GM12801 (cell line): ENCODE measurements around the gene MUTYH.

Experiments
- TF ChIP-seq, protein P1 (sequence below): IDR thresholded peaks from one replicate; pipeline ENCODE4 v1.5.1; 2011; ENCODE audit warnings: control low read depth; ENCODE audit not compliant: insufficient read length; ENCODE audit errors: extremely low read depth

MUTYH gene

DNA sequence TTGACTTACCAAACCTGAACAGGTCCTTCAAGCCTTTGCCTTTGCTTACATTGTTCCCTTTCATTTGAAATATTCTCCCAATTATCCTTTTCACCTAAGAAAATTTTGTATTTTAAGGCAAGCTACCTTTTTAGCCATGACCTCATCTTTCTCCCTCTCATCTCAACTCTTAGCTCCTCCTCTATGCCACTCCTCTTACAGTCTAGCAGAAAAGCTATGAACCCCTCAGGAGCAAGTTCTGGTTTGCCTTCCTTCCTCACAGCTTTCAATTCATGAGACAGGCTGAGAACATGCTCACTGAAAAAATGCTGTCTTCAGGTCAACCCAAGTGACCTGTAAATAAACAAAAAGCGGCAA, 8.3 kb upstream of the MUTYH start:
- TF ChIP-seq, protein P1, sequence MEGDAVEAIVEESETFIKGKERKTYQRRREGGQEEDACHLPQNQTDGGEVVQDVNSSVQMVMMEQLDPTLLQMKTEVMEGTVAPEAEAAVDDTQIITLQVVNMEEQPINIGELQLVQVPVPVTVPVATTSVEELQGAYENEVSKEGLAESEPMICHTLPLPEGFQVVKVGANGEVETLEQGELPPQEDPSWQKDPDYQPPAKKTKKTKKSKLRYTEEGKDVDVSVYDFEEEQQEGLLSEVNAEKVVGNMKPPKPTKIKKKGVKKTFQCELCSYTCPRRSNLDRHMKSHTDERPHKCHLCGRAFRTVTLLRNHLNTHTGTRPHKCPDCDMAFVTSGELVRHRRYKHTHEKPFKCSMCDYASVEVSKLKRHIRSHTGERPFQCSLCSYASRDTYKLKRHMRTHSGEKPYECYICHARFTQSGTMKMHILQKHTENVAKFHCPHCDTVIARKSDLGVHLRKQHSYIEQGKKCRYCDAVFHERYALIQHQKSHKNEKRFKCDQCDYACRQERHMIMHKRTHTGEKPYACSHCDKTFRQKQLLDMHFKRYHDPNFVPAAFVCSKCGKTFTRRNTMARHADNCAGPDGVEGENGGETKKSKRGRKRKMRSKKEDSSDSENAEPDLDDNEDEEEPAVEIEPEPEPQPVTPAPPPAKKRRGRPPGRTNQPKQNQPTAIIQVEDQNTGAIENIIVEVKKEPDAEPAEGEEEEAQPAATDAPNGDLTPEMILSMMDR = no peak

DNA sequence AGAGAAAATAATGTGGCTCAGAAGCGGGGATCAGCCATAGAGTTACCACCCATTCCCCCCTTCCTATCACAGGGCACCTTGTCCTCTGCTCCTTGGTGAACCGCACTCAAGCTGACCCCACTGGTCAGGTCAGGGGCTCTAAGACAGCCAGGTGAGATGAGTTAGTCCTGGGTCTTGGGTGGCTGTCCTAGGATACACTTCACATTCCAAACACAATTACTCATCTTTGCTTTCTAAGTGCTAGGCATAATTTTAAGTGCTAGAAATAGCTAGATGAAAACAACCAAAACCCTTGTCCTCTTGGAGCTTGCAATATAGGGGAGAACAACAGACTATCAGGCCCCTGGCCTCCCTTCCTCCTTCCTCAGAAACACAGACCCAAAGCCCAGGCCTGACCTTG, 7.8 kb upstream of the MUTYH start:
- TF ChIP-seq, protein P1 = no peak

DNA sequence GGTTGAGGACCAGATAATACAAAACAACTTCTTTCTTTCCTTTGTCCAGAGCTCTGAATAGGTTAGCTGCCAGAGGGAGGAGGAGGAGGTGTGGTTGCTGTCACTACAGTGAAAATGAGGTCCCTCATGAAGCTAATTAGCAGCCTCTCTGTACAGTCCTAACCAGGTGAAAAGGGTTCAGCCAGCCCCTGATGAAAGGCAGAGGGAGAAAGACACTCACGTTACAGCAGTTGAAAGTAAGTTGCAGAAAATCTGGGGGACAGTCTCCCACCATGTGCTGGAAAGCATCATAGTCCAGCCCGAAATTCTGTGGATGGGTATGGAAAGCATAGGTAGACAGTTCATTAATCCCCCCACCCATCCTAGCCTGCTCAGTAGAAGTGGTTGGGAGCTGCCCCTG, 6.2 kb upstream of the MUTYH start:
- TF ChIP-seq, protein P1 = no peak

DNA sequence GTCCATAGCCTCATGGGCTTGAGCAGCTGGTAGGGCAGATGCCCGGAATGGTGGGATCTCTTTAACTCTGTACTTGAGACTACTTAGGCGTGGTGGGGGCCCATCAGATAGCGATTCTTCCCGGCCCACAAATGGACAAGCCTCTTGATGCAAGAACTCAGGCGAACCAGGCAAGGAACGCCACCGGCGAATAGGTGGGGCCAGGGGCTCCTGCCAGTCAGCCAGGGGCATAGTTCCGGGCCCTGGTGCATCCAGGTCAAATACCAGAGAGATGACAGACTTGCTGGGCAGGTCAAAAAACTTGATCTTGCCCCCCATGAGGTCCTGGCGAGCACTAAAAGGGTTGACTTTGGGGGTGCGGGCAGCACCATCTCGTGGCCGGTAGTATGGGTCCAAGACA, 4.8 kb upstream of the MUTYH start:
- TF ChIP-seq, protein P1 = no peak

DNA sequence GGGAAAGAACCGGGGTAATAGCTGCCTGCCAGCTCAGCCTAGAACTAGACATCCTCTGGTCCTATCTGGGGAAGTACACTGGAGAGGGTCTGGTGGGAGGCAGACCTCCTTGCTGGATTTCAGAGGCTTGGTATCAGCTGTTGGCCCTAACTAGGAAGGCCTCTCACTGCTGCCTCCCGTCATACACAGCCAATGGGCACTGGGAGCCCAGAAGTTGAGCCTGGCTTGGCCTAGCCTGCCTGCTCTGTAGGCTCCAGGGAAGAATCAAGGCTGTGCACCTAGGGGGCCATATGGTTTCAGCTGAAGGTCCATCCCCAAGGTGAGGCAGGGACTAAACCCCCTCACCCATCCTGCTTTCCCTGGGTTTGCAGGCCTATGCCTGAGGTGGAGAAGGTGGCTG, 4.3 kb upstream of the MUTYH start:
- TF ChIP-seq, protein P1 = no peak

DNA sequence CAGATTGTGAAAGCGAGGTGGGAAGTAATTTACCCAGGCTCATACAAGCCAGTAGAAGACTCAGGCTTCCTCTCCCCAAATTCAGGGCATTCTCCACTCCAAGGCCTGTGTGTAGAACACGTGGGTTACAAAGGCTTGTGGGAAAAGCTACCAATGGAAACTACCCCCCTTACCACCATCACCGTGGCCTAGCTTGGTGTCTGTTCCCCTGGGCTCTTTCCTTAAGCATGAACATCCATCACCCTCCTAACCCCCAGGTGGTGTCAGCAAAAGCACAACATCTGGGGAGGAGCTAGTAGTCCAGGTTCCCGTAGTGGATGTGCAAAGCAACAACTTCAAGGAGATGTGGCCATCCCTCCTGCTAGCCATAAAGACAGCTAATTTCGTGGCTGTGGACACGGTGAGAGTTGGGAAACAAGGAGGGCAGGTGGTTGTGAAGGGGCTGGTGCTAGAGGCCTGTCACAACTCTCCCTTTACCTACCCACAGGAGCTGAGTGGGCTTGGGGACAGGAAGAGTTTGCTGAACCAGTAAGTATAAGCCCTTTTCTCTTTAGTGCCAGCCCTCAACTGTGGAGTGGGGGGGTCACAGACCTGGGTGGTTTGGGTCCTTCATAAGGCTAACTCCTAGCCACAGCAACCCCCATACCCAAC, 701 bp upstream of the MUTYH start:
- TF ChIP-seq, protein P1 = no peak

DNA sequence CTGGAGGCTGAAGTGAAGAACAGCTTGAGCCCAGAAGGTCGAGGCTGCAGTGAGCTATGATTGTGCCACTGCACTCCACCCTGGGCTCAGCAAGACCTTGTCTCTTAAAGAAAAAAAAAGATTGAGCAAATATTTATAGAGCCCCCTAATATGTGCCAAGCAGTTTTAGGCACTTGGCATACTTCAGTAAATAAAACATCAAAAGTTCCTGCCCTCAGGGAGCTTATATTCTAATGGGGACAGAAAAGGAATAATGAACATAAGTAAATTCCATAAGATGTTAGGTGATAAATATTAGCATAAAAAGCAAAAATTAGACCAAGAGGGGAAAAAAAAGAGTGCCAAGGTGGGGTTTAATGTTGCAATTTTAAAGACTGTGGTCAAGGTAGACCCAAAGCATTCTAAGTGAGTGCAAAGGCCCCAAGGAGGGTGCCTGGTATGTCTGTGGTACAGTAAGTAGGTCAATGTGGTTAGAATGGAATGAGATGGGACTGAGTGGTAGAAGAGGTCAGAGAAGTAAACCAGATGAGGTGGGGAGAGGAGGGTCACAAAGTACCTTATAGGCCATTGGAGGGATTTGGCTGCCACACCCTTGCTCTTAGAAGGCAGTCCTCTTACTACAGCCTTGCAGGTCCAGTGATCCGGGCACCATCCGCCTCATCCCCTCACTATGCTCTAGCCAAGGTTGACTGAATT, 2.5 kb downstream of the MUTYH start:
- TF ChIP-seq, protein P1 = no peak
